ENCODE data around the gene RASA2. TPM values are rescaled to one million over a fixed set of nuclear protein-coding genes. Genes with fewer than 3 reads are reported as not detected.

Gene RASA2
- total and polyA plus RNA-seq, 9 of the 15 experiments (the other 6 are each of a cell fraction or from before 2014, with no cell fraction given) = 2.0 to 12.8 (median 9.5) TPM

DNA sequence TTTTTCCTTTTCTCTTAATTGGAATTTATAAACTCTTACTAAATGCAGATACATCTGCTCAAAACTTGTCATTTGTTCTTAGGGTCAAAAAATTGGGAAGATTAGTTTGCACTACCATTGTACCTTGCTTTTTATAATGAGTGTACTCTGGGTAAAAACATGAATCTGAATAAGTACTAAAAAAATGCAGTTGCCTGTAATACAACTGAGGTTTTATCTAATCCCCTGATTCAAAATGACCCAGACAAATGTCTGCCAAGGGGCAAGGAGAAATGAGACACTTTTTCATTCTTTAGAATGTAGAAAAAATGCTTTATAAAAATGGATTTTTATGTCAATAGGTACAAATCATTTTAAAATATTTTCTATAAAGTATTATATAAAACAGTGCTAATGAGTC, 42.4 kb downstream of the RASA2 start:
- no peak overlapping the region for H3K4me3 ChIP-seq
- FAIRE-seq (no peak), ATAC-seq (no peak), DNase-seq (ENCODE audit: extremely low read depth in 1 of 4, low spot score in 3 of 4) (no peak)
- H3K4me2 ChIP-seq (ENCODE audit: insufficient read depth, low read length) = no peak overlapping the region
- H4K20me1 ChIP-seq (replicated peaks; ENCODE audit: control insufficient read depth, insufficient read depth, low read length) = no peaks in the 10 kb centered on the region
- ChIA-PET POLR2A (no interaction called here), CTCF (ENCODE audit: low intra/inter-chr PET ratio) (no interaction called here)
- no peak overlapping the region for H3K27ac ChIP-seq (ENCODE audit: extremely low read depth, low read depth, low read length)
- H3K9me1 ChIP-seq (ENCODE audit: control insufficient read depth, insufficient read depth, low read length) = no peaks in the 10 kb centered on the region
- intact Hi-C loops (cut with micrococcal nuclease) = no loop called here
- H3K27me3 ChIP-seq (ENCODE audit: control insufficient read depth in 2 of 2, insufficient read depth in 2 of 2, low read length in 2 of 2) = no peaks in the 10 kb centered on the region
- H2AFZ ChIP-seq (ENCODE audit: low read depth, low read length) = no peak overlapping the region
- peaks cover 10% of the 10 kb centered on the region; the same call in 1 of the 3 replicates for H3K36me3 ChIP-seq (ENCODE audit: control insufficient read depth, insufficient read depth, low read length)
- H3K4me1 ChIP-seq (replicated peaks in 1 of 2; ENCODE audit: control insufficient read depth in 2 of 2, insufficient read depth in 2 of 2, low read length in 2 of 2) = no peaks in the 10 kb centered on the region
- H3K9me3 ChIP-seq (replicated peaks; ENCODE audit: control insufficient read depth, insufficient read depth, low read depth, low read length) = no peaks in the 10 kb centered on the region
- TF ChIP-seq RAD51 (IDR thresholded peaks at IDR 0.05; ENCODE audit: borderline replicate concordance, low read depth) (no peak), MIER1 (IDR thresholded peaks at IDR 0.05; ENCODE audit: low read depth) (no peak), NR1H2 (CRISPR knock-in tag; IDR thresholded peaks at IDR 0.05) (no peak), HDAC1 (IDR thresholded peaks at IDR 0.05) (no peak), KAT2B (IDR thresholded peaks at IDR 0.05; ENCODE audit: low read depth, low read length) (no peak), BRD9 (IDR thresholded peaks at IDR 0.05; ENCODE audit: low read depth, partially characterized antibody) (no peak), BCOR (IDR thresholded peaks at IDR 0.05) (no peak), NUFIP1 (IDR thresholded peaks at IDR 0.05; ENCODE audit: partially characterized antibody) (no peak), ASH1L (IDR thresholded peaks at IDR 0.05; ENCODE audit: borderline replicate concordance, low read depth, partially characterized antibody) (no peak), ZNF175 (CRISPR knock-in tag; IDR thresholded peaks at IDR 0.05; ENCODE audit: low read depth) (no peak), COPS2 (conservative IDR thresholded peaks at IDR 0.05) (no peak), ZNF263 (CRISPR knock-in tag; IDR thresholded peaks at IDR 0.05; ENCODE audit: borderline replicate concordance) (no peak), ZBTB1 (CRISPR knock-in tag; IDR thresholded peaks at IDR 0.05; ENCODE audit: borderline replicate concordance, low read depth) (no peak), EWSR1 (IDR thresholded peaks at IDR 0.05; ENCODE audit: borderline replicate concordance, low read depth, partially characterized antibody) (no peak), RFX1 (IDR thresholded peaks at IDR 0.05) (no peak)
- TF ChIP-seq, protein P1, sequence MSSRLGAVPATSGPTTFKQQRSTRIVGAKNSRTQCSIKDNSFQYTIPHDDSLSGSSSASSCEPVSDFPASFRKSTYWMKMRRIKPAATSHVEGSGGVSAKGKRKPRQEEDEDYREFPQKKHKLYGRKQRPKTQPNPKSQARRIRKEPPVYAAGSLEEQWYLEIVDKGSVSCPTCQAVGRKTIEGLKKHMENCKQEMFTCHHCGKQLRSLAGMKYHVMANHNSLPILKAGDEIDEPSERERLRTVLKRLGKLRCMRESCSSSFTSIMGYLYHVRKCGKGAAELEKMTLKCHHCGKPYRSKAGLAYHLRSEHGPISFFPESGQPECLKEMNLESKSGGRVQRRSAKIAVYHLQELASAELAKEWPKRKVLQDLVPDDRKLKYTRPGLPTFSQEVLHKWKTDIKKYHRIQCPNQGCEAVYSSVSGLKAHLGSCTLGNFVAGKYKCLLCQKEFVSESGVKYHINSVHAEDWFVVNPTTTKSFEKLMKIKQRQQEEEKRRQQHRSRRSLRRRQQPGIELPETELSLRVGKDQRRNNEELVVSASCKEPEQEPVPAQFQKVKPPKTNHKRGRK (tag; IDR thresholded peaks at IDR 0.05) = no peak
- TF ChIP-seq, protein P2, sequence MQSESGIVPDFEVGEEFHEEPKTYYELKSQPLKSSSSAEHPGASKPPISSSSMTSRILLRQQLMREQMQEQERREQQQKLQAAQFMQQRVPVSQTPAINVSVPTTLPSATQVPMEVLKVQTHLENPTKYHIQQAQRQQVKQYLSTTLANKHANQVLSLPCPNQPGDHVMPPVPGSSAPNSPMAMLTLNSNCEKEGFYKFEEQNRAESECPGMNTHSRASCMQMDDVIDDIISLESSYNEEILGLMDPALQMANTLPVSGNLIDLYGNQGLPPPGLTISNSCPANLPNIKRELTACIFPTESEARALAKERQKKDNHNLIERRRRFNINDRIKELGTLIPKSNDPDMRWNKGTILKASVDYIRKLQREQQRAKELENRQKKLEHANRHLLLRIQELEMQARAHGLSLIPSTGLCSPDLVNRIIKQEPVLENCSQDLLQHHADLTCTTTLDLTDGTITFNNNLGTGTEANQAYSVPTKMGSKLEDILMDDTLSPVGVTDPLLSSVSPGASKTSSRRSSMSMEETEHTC (IDR thresholded peaks at IDR 0.05) = no peak
- TF ChIP-seq, protein P3, sequence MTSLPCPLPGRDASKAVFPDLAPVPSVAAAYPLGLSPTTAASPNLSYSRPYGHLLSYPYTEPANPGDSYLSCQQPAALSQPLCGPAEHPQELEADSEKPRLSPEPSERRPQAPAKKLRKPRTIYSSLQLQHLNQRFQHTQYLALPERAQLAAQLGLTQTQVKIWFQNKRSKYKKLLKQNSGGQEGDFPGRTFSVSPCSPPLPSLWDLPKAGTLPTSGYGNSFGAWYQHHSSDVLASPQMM (CRISPR knock-in tag; IDR thresholded peaks at IDR 0.05) = no peak
- H3K79me2 ChIP-seq (ENCODE audit: control insufficient read depth, insufficient read depth, low read length) = no peaks in the 10 kb centered on the region
- no peak overlapping the region for H3K9ac ChIP-seq (ENCODE audit: insufficient read depth in 1 of 2, low read depth in 2 of 2, low read length in 2 of 2)
- in situ Hi-C loops (cut with MboI) = no loop called here
- no TSS peak for BruUV-seq (replicated peaks)

All from K562 (cell line).